NCI-H446 treated with DMSO at 0.1 percent for 48 hours (cell line): ENCODE data around the gene KIF3A.
"Not testable (repeated sequence)": the region's sequence is repeated elsewhere in the genome, so short reads cannot be mapped to it uniquely, and the experiment has no call there.

Experiments used
- DNase-seq: peaks from one replicate; lab custom pipeline; 2025; lab: John Stamatoyannopoulos, UW

KIF3A gene

DNA sequence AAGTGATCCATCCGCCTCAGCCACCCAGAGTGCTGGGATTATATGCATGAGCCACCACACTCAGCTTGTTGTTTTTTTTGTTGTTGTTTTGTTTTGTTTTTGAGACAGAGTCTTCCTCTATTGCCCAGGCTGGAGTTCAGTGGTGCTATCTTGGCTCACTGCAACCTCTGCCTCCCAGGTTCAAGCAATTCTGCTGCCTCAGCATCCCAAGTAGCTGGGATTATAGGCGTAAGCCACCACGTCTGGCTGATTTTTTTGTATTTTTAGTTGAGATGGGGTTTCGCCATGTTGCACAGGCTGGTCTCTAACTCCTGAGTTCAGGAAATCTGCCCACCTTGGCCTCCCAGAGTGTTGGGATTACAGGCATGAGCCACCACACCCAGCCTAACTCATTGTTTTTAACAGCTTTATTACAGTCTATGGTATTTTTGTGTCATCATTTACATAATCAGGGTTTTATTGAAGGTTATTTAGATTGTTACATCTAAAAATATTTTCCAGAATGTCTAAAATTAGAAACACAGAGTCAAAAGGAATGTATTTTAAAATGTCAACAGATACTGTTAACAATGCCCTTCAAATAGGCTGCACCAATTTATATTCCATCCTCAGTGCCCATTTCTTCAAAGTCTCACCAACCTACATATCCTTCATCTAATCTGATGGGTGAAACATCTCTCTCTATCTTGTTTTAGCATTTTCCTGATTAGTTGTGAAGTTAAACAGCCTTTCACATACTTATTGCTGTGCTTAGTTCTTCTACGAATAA, 18.6 kb downstream of the KIF3A start:
- no peak for DNase-seq

- DNase-seq = no peak
Observed at GRCh38 chr5:132714456-132715307, 22.7 kb downstream of the KIF3A start.

GRCh38 chr5:132708645-132709044, 28.7 kb downstream of the KIF3A start:
- DNase-seq = no peak

- no peak for DNase-seq
Observed at GRCh38 chr5:132704875-132705274, 32.5 kb downstream of the KIF3A start.

DNA sequence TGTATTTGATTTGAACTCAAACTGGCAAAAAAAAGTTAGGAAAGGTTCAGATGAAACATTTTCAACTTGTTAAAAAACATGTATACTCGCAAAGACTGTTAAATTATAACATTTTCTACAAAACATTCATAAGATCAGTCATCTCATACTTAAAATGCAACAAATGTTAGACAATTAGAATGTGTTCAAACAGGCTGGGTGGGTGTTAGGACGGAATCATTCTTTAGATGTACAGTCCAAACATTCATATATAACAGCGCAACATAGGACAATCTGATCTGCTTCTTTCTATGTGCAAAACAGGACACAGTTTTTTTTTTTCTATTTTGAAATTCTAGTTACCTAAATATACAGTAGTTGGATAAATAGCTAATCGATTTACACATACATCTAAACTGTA, 41.4 kb downstream of the KIF3A start:
- no peak for DNase-seq

GRCh38 chr5:132692632-132692967, 44.7 kb downstream of the KIF3A start:
- no peak for DNase-seq

DNA sequence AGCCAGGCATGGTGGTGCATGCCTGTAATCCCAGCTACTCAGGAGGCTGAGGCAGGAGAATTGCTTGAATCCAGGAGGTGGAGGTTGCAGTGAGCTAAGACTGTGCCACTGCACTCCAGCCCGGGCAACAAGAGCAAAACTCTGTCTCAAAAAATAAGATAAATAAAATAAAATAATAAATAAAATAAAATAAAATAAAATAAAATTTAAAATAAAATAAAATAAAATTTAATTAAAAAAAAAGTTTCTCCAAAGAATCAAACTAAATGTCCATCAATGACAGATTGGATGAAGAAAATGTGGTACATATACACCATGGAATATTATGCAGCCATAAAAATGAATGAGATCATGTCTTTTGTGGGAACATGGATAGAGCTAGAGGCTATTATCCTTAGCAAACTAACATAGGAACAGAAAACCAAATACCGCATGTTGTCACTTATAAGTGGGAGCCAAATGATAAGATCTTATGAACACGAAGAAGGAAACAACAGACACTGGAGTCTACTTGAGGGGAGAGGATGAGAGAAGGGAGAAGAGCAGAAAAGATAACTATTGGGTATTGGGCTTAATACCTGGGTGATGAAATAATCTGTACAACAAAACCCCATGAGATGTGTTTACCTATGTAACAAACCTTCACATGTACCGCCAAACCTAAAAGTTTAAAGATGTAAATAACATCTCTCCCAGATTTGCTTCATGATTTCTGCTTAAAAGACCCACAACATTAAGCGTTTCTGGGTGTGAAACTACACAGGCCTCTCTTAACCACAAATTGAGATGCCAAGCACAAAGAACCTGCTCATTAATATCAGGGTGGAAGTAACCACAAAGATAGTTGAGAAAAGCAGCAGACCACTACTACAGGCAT, 45.4 kb downstream of the KIF3A start:
- DNase-seq = not testable (repeated sequence)

GRCh38 chr5:132690156-132690555, 47.2 kb downstream of the KIF3A start:
- no peak for DNase-seq

- no peak for DNase-seq
Observed at GRCh38 chr5:132689513-132689912, 47.8 kb downstream of the KIF3A start.

DNA sequence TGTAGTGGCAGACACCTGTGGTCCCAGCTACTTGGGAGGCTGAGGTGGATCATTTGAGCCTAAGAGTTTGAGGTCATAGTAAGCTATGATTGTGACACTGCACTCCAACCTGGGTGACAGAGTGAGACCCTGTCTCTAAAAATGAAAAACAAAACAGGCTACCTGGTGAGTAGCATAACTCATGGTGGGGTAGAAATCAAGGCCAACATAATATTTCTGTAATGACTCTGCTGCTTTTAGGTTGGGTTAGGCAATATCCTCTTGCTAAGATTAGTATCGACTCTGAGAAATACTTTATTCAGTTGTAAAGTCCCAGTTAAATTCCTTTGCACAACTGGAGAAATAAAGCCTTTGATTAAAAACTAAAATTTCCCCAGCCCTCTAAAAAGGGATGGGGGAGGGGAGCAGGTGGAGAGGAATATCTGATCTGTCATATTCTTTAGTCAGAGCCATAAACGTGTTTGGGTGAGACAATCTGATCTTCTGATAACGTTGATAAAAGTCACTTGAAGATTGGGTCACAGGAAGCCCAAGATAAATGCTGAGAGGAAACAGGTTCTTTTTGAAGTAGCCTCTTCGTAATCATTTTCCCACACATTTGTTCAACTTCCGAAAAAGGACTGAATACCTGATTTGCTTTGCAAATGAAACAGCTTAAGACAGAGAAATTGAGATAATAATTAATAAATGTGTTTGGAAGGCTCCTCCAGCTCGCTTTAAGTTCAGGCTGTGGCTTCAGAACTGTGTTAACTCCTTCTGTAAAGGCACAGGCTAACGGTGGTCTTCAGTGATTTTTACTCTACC, 48.6 kb downstream of the KIF3A start:
- no peak for DNase-seq

- no peak for DNase-seq
Observed at GRCh38 chr5:132687995-132688394, 49.4 kb downstream of the KIF3A start.

DNA sequence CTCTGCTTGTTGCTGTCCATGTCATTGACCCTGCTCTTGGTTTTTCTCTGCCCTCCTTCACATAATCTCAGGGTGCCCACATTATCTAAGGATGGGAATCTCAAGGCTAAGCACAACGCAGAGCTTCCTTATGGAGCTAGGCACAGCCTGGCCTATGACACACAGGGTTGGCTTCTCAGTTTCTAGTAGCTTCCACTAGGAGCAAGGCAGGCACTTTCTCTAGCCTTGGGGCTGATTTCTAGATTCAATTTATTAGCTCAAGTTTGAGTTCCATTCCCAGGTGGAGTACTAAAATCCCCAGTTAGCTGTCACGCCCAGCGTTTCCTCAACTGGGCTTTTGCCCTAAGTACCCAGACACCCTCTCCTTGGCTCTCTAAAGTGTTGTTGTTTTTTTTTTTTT, 51.2 kb downstream of the KIF3A start:
- no peak for DNase-seq

GRCh38 chr5:132684922-132685720, 52.2 kb downstream of the KIF3A start:
- no peak for DNase-seq

DNA sequence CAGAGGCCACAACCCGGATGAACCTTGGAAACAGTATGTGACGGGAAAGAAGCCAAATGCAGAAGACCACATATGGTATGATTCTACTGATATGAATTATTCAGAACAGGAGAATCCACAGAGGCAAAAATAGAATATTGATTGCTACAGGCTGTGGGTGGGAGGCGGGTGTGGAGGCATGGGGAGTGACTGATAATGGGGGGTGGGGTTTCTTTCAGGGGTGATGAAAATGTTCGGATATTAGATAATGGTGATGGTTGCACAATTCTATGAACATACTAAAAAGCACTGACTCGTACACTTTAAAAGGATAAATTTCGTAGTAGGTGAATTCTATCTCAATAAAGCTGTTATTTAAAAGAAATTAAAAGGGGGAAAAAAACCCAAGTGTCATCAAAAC, 52.9 kb downstream of the KIF3A start:
- no peak for DNase-seq

GRCh38 chr5:132681983-132682382, 55.4 kb downstream of the KIF3A start:
- DNase-seq = no peak

GRCh38 chr5:132681476-132681831, 55.9 kb downstream of the KIF3A start:
- DNase-seq = no peak

DNA sequence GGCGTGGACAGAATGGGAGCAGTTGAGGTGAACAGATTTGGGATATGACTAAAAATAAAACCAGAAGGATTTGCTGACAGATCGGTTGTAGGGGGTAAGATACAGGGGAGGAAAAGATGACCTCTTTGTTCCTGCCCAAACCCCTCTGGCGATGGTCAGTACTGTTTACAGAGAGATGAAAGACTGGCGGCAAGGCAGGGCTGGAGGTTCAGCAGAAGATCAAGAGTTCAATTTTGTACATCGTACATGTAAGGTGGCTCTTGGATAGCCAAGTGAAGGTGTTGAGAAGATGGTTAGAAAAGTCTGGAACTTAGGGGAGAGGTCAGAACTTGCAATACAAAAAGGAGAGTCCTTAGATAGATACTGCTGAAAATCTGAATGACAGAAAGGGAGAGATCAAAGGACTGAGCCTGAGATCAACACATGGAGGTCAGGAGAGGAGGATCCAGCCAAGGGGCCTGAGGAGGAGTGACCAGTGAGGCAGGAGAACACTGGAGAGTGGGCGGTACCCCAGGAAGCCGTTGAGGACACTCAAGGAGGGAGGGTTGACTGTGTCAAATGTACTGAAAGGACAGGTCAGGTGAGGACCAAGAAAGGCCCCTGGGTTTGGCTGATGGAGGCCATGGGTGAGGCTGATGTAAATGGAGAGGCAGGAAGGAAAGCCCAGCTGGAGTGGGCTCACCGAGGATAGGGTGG, 56.4 kb downstream of the KIF3A start:
- no peak for DNase-seq

- no peak for DNase-seq
Observed at GRCh38 chr5:132679717-132680380, 57.5 kb downstream of the KIF3A start.

DNA sequence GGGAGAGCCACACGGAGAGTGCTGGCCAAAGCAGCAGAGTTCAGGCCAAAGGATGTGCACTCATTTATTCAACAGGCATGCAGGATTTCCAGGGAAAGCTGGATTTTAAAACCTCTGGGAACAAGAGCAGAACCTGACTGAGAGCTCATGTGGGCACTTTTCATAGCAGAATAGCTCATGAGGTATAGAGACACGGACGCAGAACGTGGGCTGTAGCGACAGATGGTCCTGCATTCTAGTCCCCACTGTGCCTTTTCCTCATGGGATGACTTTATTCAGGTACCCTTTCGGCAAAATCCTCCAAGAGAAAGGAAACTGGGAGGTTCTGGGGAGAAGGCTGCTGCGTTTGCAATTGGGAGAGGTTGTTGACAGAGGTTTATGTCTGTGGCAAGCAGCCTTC, 58.2 kb downstream of the KIF3A start:
- no peak for DNase-seq

- DNase-seq = no peak
Observed at GRCh38 chr5:132678735-132679134, 58.6 kb downstream of the KIF3A start.
